ENCODE data around the gene NELL2.

GRCh38 chr12:44500423-44500822, 375.7 kb downstream of the NELL2 start:
- TF ChIP-seq CTCF (conservative IDR thresholded peaks at IDR 0.05; ENCODE audit: low read depth, low read length): no peak
- no peak for TF ChIP-seq EZH2 (IDR thresholded peaks at IDR 0.05; ENCODE audit: borderline replicate concordance, low read depth, low read length, poor library complexity, severe bottlenecking)

Measured in A673 (cell line).